Panc1 (cell line): ENCODE data around the gene PPP1R26. TPM values are rescaled to one million over a fixed set of nuclear protein-coding genes. Genes with fewer than 3 reads are reported as not detected.
"Not testable (repeated sequence)": the region's sequence is repeated elsewhere in the genome, so short reads cannot be mapped to it uniquely, and the experiment has no call there.

ENCODE experiments used
- ATAC-seq: fragments of 200-7000 bp; cut with Tn5 transposase; 2 replicates; pipeline ENCODE4 v1.9.1; 2020; ENCODE audit warnings: mild to moderate bottlenecking, moderate library complexity
- BruUV-seq: library from RNA; stranded (reverse); fragments of 400-500 nt; replicated peaks from 2 replicates; lab custom pipeline; 2021; lab: Mats Ljungman, UMichigan
- CTCF ChIA-PET: fragments of 300-600 bp; sonication (Branson Sonifier 250); formaldehyde crosslinking; loops from one replicate; lab custom pipeline; 2022; ENCODE audit warnings: antibody characterized with exemption; lab: Charles Lee
- POLR2A ChIA-PET: fragments of 300-600 bp; sonication (Branson Sonifier 250); formaldehyde crosslinking; loops from one replicate; lab custom pipeline; 2022; ENCODE audit warnings: antibody characterized with exemption; lab: Charles Lee
- DNase-seq: peaks from one replicate; pipeline ENCODE4 v3.0.0-alpha.2; 2010; ENCODE audit warnings: low read depth, low spot score
- H3K27ac ChIP-seq: 2 replicates; pipeline ENCODE4 v1.5.1; 2011; ENCODE audit warnings: mild to moderate bottlenecking, low read length, inconsistent platforms
- H3K27me3 ChIP-seq: fragments of 200-500 bp; sonication (Bioruptor generic); 2 replicates; pipeline ENCODE4 v1.6.0; 2014; ENCODE audit warnings: low read length, inconsistent platforms; ENCODE audit not compliant: control insufficient read depth, insufficient read depth
- H3K36me3 ChIP-seq: fragments of 200-500 bp; sonication (Bioruptor generic); 2 replicates; pipeline ENCODE4 v1.5.1; 2014; ENCODE audit warnings: inconsistent platforms, mild to moderate bottlenecking, low read length, moderate library complexity; ENCODE audit not compliant: control insufficient read depth, insufficient read depth
- H3K4me1 ChIP-seq: 2 replicates; pipeline ENCODE4 v1.5.1; 2011; ENCODE audit warnings: inconsistent platforms, mild to moderate bottlenecking, low read length, moderate library complexity; ENCODE audit not compliant: control insufficient read depth, insufficient read depth
- H3K4me3 ChIP-seq, 2 experiments: 2 replicates each; pipeline ENCODE4 v1.5.1; 2011 to 2012; ENCODE audit warnings: low read depth in 2 of 2, low read length in 2 of 2, mild to moderate bottlenecking in 2 of 2, inconsistent platforms in 1 of 2, moderate library complexity in 1 of 2
- H3K9me3 ChIP-seq: fragments of 200-500 bp; sonication (Bioruptor generic); 2 replicates; pipeline ENCODE4 v1.5.1; 2014; ENCODE audit warnings: low read depth, mild to moderate bottlenecking, inconsistent platforms, low read length, moderate library complexity; ENCODE audit not compliant: control insufficient read depth, insufficient read depth
- CTCF ChIP-seq: fragments of 450-650 bp; IDR thresholded peaks from 2 replicates; pipeline ENCODE4 v1.5.1; 2017; ENCODE audit warnings: mild to moderate bottlenecking
- POLR2AphosphoS5 ChIP-seq: IDR thresholded peaks from 2 replicates; pipeline ENCODE4 v1.6.1; 2012; ENCODE audit warnings: mild to moderate bottlenecking, low read depth, low read length, moderate library complexity
- REST ChIP-seq, 2 experiments: IDR thresholded peaks; 2 replicates each; pipeline ENCODE4 v1.6.1; 2011 to 2012; ENCODE audit warnings: low read depth in 2 of 2, control low read depth in 1 of 2, low read length in 1 of 2, mild to moderate bottlenecking in 1 of 2, moderate library complexity in 1 of 2; ENCODE audit not compliant: insufficient read depth in 1 of 2
- SIN3A ChIP-seq: IDR thresholded peaks from 2 replicates; pipeline ENCODE4 v1.6.1; 2012; ENCODE audit warnings: low read depth, mild to moderate bottlenecking, low read length, moderate library complexity, borderline replicate concordance; ENCODE audit not compliant: insufficient read depth
- TCF7L2 ChIP-seq: IDR thresholded peaks from 2 replicates; pipeline ENCODE4 v1.6.1; 2011; ENCODE audit warnings: mild to moderate bottlenecking, low read depth, low read length, inconsistent platforms
- in situ Hi-C: cut with HindIII; loops from 2 replicates; pipeline ENCODE4 v1.10.0; 2016; ENCODE audit warnings: low sequenced_read_pairs, low pct_unique_long_range_greater_than_20kb
- intact Hi-C: fragments of 100-400 bp; cut with micrococcal nuclease; formaldehyde crosslinking; loops from one replicate; pipeline ENCODE4 v1.10.0; 2022; ENCODE audit not compliant: unreplicated experiment
- total RNA-seq: library from RNA; stranded (reverse); gene quantifications from one replicate; pipeline ENCODE4 v1.2.1, GENCODE V29; 2021; ENCODE audit not compliant: unreplicated experiment

The PPP1R26 gene
- total RNA-seq, 1 experiment from 2014 or later = 17.5 TPM

- in situ Hi-C loops = no loop called here
- H3K4me3 ChIP-seq = no peak overlapping the region
- H3K9me3 ChIP-seq = no peaks in the 10 kb centered on the region
- no peaks in the 10 kb centered on the region for H3K4me1 ChIP-seq
- POLR2A ChIA-PET = no interaction called here
- intact Hi-C loops = no loop called here
- no peaks in the 10 kb centered on the region for H3K27me3 ChIP-seq
- CTCF ChIA-PET = no interaction called here
- H3K27ac ChIP-seq = no peak overlapping the region
- no peak for DNase-seq
- TF ChIP-seq CTCF (no peak), TCF7L2 (no peak), REST (IDR thresholded peaks at IDR 0.05; ENCODE audit: insufficient read depth in 1 of 2, low read depth in 2 of 2, low read length in 1 of 2) (no peak), SIN3A (no peak), POLR2AphosphoS5 (no peak)
- no TSS peak for BruUV-seq
- no peak for ATAC-seq
- no peaks in the 10 kb centered on the region for H3K36me3 ChIP-seq
These were observed 33.3 kb downstream of the PPP1R26 start for GRCh38 chr9:135512904-135513303.

DNA sequence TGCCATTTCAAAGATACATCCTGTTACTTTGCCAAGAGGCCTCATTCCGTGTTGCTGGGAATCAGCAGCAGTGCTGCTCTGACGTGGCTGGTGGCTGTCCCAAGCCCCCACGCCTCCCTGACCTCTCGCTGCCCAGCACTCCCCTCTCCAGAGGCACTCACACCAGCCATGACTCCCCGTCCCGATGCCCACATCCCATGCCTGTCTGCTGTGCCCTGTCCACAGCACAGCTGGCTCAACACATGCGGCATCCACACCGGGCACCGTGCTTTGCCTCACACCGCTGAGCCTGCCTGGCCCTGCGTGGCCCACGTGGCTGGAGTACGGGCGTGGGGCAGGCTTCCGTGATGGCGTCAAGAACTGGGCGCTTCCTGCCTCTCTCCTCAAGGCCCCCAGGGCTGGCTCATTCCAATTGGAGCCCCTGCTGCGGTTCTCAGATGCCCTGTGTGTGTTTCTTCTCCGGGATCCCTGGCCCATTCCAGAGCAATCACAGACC lies 33.8 kb downstream of the PPP1R26 start:
- DNase-seq (no peak), ATAC-seq (no peak)
- Histone ChIP-seq H3K27me3 (no peaks in the 10 kb centered on the region), H3K27ac (no peak overlapping the region), H3K9me3 (no peaks in the 10 kb centered on the region), H3K4me1 (no peaks in the 10 kb centered on the region), H3K4me3 (no peak overlapping the region), H3K36me3 (no peaks in the 10 kb centered on the region)
- POLR2A ChIA-PET = no interaction called here
- in situ Hi-C loops (no loop called here), intact Hi-C loops (no loop called here)
- TF ChIP-seq TCF7L2 (no peak), REST (IDR thresholded peaks at IDR 0.05; ENCODE audit: insufficient read depth in 1 of 2, low read depth in 2 of 2, low read length in 1 of 2) (no peak), POLR2AphosphoS5 (no peak), SIN3A (no peak), CTCF (no peak)
- CTCF ChIA-PET = no interaction called here
- BruUV-seq = no TSS peak

- POLR2A ChIA-PET, CTCF ChIA-PET: not testable (repeated sequence)
These were observed 34.3 kb downstream of the PPP1R26 start for GRCh38 chr9:135513906-135514305.

More at GRCh38 chr9:135513906-135514305, 34.3 kb downstream of the PPP1R26 start:
- H3K4me1 ChIP-seq, intact Hi-C loops, H3K36me3 ChIP-seq, H3K4me3 ChIP-seq, BruUV-seq, H3K9me3 ChIP-seq, DNase-seq, H3K27ac ChIP-seq, H3K27me3 ChIP-seq, in situ Hi-C loops, ATAC-seq: not testable (repeated sequence)
